GM12875 (cell line): ENCODE measurements around the gene GYG2.
"Not testable (repeated sequence)": the region's sequence is repeated elsewhere in the genome, so short reads cannot be mapped to it uniquely, and the experiment has no call there.

Source experiments
- H3K4me3 ChIP-seq: one replicate; pipeline ENCODE4 v1.5.1; 2011; ENCODE audit warnings: low read depth, low read length, control low read depth
- CTCF ChIP-seq: IDR thresholded peaks from 2 replicates; pipeline ENCODE4 v1.5.1; 2011; ENCODE audit warnings: low read depth, mild to moderate bottlenecking, control low read depth, inconsistent platforms, low read length, moderate library complexity, borderline replicate concordance; ENCODE audit not compliant: insufficient read depth

Gene GYG2

GRCh38 chrX:2913118-2913517 lies 84.4 kb downstream of the GYG2 start:
- TF ChIP-seq CTCF, result no peak
- no peak overlapping the region for H3K4me3 ChIP-seq

DNA sequence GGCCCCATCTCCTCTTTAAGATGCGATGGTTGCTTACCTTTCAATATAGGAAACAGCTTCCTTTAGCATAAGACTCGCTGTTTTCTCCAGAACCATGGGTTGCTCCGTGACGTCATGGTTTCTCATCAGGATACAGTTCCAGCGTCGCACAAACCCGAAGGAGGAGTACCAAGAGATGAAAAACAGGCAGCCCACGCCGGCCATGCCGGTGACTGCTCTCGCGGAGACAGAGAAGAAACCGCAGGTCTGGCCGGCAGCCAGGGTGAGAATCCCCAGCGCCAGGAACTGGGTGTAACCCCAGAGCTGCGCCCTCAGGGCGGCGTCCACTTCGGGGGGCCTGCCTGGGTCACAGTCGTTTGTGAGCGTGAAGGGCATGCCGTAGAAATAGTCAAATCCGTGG lies 89.0 kb downstream of the GYG2 start:
- TF ChIP-seq CTCF, result no peak
- no peak overlapping the region for H3K4me3 ChIP-seq

GRCh38 chrX:2921193-2921592 lies 92.5 kb downstream of the GYG2 start:
- no peak for TF ChIP-seq CTCF
- no peak overlapping the region for H3K4me3 ChIP-seq

- no peak for TF ChIP-seq CTCF
- H3K4me3 ChIP-seq, result no peak overlapping the region
Measured at GRCh38 chrX:2921750-2922149, 93.0 kb downstream of the GYG2 start.

DNA sequence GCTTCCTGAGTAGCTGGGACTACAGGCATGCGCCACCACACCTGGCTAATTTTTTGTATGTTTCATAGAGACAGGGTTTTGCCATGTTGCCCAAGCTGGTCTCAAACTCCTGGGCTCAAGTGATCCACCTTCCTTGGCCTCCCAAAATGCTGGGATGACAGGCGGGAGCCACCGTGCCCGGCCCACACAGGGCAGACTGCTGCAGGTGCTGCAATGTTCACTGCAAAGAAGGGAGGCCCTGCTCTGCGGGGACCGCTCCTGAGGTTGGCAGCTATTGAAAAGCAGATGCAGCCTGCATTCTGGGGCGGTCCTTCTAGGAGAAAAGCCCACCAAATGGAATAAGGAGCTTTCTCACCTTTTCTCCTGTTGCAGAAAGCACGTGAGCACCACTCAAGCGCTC lies 95.4 kb downstream of the GYG2 start:
- no peak for TF ChIP-seq CTCF
- H3K4me3 ChIP-seq, result no peak overlapping the region

DNA sequence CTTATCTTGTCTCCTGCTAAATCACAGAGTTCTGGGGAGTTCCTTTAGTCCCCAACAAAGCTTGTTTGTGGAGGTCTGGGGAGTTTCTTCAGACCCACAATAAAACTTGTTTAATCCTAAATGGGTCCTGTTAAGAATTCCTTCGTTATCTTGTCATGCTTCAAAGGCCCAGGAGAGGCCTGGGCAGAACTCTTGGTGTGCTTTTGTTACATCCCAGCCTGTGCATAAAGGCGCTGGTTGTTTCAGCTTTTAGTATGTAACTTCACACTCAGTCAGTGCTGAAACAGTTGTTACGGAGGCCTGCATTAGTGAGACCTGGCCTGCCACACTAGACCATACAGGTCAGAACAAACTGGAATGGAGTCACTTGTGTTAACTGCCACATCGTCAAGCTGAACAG lies 97.5 kb downstream of the GYG2 start:
- H3K4me3 ChIP-seq, result not testable (repeated sequence)

DNA sequence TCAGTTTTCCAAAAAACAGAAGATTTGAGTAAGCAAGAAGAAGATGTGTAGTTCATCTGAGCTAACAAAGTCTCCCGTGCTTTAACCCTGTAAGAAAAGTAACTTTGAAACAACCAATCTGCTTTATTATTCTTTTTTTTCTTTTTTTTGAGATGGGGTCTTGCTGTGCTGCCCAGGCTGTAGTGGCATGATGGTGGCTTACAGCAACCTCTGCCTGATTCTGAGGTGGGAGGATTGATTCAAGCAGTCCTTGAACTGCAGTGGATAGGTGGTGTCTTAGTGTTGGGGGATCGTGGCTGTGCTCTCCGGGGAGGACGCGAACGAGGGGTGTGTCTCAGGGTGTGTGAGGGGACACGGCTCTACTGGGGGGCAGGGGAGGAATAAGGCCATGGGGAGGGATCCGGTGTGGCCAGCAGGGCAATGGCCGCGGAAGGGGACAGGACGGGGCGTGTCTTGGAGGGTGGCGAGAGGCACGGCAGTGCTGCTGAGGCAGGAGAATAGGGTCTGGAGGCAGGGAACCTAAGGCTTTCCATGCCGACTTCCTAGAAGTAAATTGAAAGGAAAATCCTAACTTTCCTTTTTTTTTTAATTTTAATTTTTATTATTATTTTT lies 98.0 kb downstream of the GYG2 start:
- TF ChIP-seq CTCF, result no peak
- H3K4me3 ChIP-seq, result no peak overlapping the region

GRCh38 chrX:2928191-2928582 lies 99.5 kb downstream of the GYG2 start:
- no peak overlapping the region for H3K4me3 ChIP-seq
- no peak for TF ChIP-seq CTCF
